Hepatocyte (in vitro differentiated cells): ENCODE results near the gene SSX4B. TPM values are rescaled to one million over a fixed set of nuclear protein-coding genes. Genes with fewer than 3 reads are reported as not detected.
"Not testable (repeated sequence)": the region's sequence is repeated elsewhere in the genome, so short reads cannot be mapped to it uniquely, and the experiment has no call there.

ENCODE experiments used
- DNase-seq: peaks from one replicate; pipeline ENCODE4 v3.0.0-alpha.2; 2016; ENCODE audit warnings: low spot score
- H2AFZ ChIP-seq: fragments of 200-600 bp; sonication (generic); 2 replicates; pipeline ENCODE4 v1.6.0; 2016; ENCODE audit warnings: antibody characterized with exemption, mild to moderate bottlenecking
- H3K27ac ChIP-seq: fragments of 200-600 bp; sonication (generic); 2 replicates; pipeline ENCODE4 v1.5.1; 2016; ENCODE audit warnings: mild to moderate bottlenecking
- H3K27me3 ChIP-seq: fragments of 200-600 bp; sonication (generic); 2 replicates; pipeline ENCODE4 v1.6.1; 2016
- H3K36me3 ChIP-seq: fragments of 200-600 bp; sonication (generic); replicated peaks from 2 replicates; pipeline ENCODE4 v1.5.1; 2016; ENCODE audit warnings: low read depth; ENCODE audit not compliant: insufficient read depth
- H3K4me1 ChIP-seq: fragments of 200-600 bp; sonication (generic); 2 replicates; pipeline ENCODE4 v1.5.1; 2016; ENCODE audit warnings: mild to moderate bottlenecking, moderate library complexity; ENCODE audit not compliant: insufficient read depth
- H3K4me2 ChIP-seq: fragments of 200-600 bp; sonication (generic); 2 replicates; pipeline ENCODE4 v1.6.0; 2016
- H3K4me3 ChIP-seq: fragments of 200-600 bp; sonication (generic); 2 replicates; pipeline ENCODE4 v1.5.1; 2016; ENCODE audit warnings: mild to moderate bottlenecking
- H3K79me2 ChIP-seq: fragments of 200-600 bp; sonication (generic); 2 replicates; pipeline ENCODE4 v1.6.0; 2017; ENCODE audit warnings: mild to moderate bottlenecking
- H3K9me2 ChIP-seq: fragments of 200-600 bp; sonication (generic); replicated peaks from 2 replicates; pipeline ENCODE4 v1.6.0; 2017; ENCODE audit warnings: mild to moderate bottlenecking; ENCODE audit not compliant: insufficient read depth
- H3K9me3 ChIP-seq: fragments of 200-600 bp; sonication (generic); 2 replicates; pipeline ENCODE4 v1.5.1; 2016; ENCODE audit warnings: low read depth, mild to moderate bottlenecking
- H4K20me1 ChIP-seq: fragments of 200-600 bp; sonication (generic); 2 replicates; pipeline ENCODE4 v1.6.0; 2016; ENCODE audit warnings: mild to moderate bottlenecking; ENCODE audit not compliant: insufficient read depth, poor library complexity, severe bottlenecking
- WGBS: methylation state at CpG from one replicate; pipeline ENCODE4 v1.1.6; 2016; ENCODE audit warnings: low lambda C conversion rate; ENCODE audit errors: missing lambda C conversion rate; 5-methylcytosine and 5-hydroxymethylcytosine counted together
- polyA plus RNA-seq: library from polyadenylated mRNA; unstranded; fragments of >200 nt; fragmentation: Nextera tagmentation; extraction: Ambion mirVana; gene quantifications from 2 replicates; pipeline ENCODE4 v1.2.1, GENCODE V29; 2016
- total RNA-seq: library from RNA; depleted of rRNA; stranded (reverse); fragments of >200 nt; gene quantifications from 2 replicates; pipeline ENCODE4 v1.2.3, GENCODE V29; 2014

Gene SSX4B
- total and polyA plus RNA-seq, 2 experiments from 2014 or later = not detected

- not testable (repeated sequence) for H3K27me3 ChIP-seq, H3K4me2 ChIP-seq, H4K20me1 ChIP-seq, H3K79me2 ChIP-seq, H2AFZ ChIP-seq, H3K9me3 ChIP-seq, H3K27ac ChIP-seq, H3K36me3 ChIP-seq, H3K4me3 ChIP-seq, H3K9me2 ChIP-seq, DNase-seq, H3K4me1 ChIP-seq
- 79% methylated on average over 13 of the region's 13 CpGs for WGBS
These were observed 22.0 kb upstream of the SSX4B start for GRCh38 chrX:48433713-48434112.

DNA sequence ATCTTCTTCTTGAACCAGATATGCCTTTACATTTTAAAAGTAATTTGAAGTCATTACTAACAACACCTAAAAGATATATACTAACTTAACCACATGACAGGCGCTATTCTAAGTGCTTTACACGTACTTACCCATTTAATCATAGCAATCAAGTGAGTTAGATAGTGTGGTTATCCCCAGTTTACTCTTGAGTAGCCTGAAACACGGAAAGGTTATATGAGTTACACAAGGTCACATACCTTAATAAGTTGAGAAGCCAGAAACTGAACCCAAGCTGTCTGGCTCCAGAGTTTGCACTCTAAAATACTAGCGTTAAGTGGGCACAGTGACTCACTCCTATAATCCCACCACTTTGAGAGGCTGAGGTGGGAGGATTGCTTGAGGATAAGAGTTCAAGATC lies 18.4 kb upstream of the SSX4B start:
- H3K36me3 ChIP-seq, H3K9me3 ChIP-seq, H3K79me2 ChIP-seq, DNase-seq, H3K9me2 ChIP-seq, H3K27me3 ChIP-seq, H3K4me2 ChIP-seq, H4K20me1 ChIP-seq, H3K27ac ChIP-seq, H2AFZ ChIP-seq, H3K4me1 ChIP-seq, H3K4me3 ChIP-seq: not testable (repeated sequence)
- 33% methylated on average over 4 of the region's 4 CpGs for WGBS

DNA sequence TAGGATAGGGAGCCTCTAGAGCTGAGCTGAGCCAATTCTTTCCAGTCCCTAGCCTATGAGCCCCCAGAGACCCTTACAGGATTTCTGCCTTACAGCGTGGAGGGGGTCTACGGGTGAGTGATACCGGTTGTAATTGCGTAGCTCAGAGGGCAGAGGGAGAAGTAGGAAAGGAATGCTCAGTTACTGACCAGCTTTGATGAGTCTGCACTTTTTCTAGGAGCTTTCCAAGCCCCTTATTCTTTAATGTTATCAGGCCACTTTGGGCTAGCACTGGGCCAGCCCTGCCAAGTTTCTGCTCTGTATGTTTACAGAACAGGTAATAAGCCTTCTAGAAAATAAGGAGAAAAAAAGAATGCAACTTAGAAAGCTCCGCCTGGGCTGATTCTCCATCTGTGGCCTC lies 17.8 kb upstream of the SSX4B start:
- H2AFZ ChIP-seq, H4K20me1 ChIP-seq, H3K36me3 ChIP-seq, H3K79me2 ChIP-seq, H3K4me1 ChIP-seq, DNase-seq, H3K9me2 ChIP-seq, H3K27me3 ChIP-seq, H3K27ac ChIP-seq, H3K9me3 ChIP-seq, H3K4me2 ChIP-seq, H3K4me3 ChIP-seq: not testable (repeated sequence)
- WGBS = 65% methylated on average over 5 of the region's 5 CpGs

- DNase-seq = not testable (repeated sequence)
- WGBS = no CpG with 5 or more reads among the region's 12 CpGs
These were observed 15.4 kb upstream of the SSX4B start for GRCh38 chrX:48427027-48427716.

GRCh38 chrX:48397825-48398224 lies 13.9 kb downstream of the SSX4B start:
- not testable (repeated sequence) for H3K79me2 ChIP-seq, H3K9me2 ChIP-seq, H3K27me3 ChIP-seq, H3K9me3 ChIP-seq, H2AFZ ChIP-seq, DNase-seq, H3K4me2 ChIP-seq, H4K20me1 ChIP-seq, H3K36me3 ChIP-seq, H3K4me1 ChIP-seq, H3K4me3 ChIP-seq, H3K27ac ChIP-seq
- WGBS = 38% methylated on average over 1 of the region's 1 CpG

More at GRCh38 chrX:48427027-48427716, 15.4 kb upstream of the SSX4B start:
- H3K27ac ChIP-seq, H3K27me3 ChIP-seq, H3K4me3 ChIP-seq, H2AFZ ChIP-seq, H3K36me3 ChIP-seq, H4K20me1 ChIP-seq, H3K4me2 ChIP-seq, H3K79me2 ChIP-seq, H3K9me2 ChIP-seq, H3K9me3 ChIP-seq, H3K4me1 ChIP-seq: not testable (repeated sequence)

GRCh38 chrX:48396931-48397330 lies 14.8 kb downstream of the SSX4B start:
- not testable (repeated sequence) for H3K4me2 ChIP-seq
- WGBS = 62% methylated on average over 2 of the region's 2 CpGs

DNA sequence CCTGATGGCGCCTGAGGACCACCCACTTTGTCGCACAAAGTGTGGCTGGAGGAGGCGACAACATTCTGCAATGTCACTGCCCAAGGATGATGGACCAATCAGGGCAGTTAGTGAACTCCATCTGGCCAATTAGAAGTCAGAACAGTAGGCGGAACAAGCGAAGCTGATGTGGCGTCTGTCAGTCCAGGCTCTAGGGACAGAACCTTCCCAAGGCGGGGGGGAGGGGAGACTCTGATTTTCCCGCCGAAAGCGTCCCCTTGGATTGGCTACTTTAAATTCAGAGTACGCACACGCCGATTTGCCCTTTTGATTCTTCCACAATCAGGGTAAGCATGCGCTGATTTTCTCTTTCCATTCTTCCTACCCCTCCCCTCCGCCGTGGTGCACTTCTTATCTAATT lies 28.5 kb downstream of the SSX4B start, which contains the start of gene SSX4:
Gene SSX4, plus strand, starts transcription at position 301 of the 400 bp plus-strand sequence. CDS start 515 bp downstream, outside the sequence.
- not testable (repeated sequence) for H3K27me3 ChIP-seq, H3K4me2 ChIP-seq, H3K9me2 ChIP-seq, H3K4me1 ChIP-seq, H3K36me3 ChIP-seq, H3K9me3 ChIP-seq, H4K20me1 ChIP-seq, H3K4me3 ChIP-seq, H3K27ac ChIP-seq, H2AFZ ChIP-seq, H3K79me2 ChIP-seq, DNase-seq
- no CpG with 5 or more reads among the region's 16 CpGs for WGBS

More at GRCh38 chrX:48396931-48397330, 14.8 kb downstream of the SSX4B start:
- not testable (repeated sequence) for H3K79me2 ChIP-seq, H3K4me1 ChIP-seq, H3K27me3 ChIP-seq, H3K36me3 ChIP-seq, H3K9me2 ChIP-seq, H4K20me1 ChIP-seq, H3K27ac ChIP-seq, DNase-seq, H3K4me3 ChIP-seq, H2AFZ ChIP-seq, H3K9me3 ChIP-seq

GRCh38 chrX:48370408-48370807 lies 41.4 kb downstream of the SSX4B start:
- not testable (repeated sequence) for H3K36me3 ChIP-seq, H3K9me3 ChIP-seq, H3K27ac ChIP-seq, H3K4me1 ChIP-seq, H4K20me1 ChIP-seq, H2AFZ ChIP-seq, H3K4me2 ChIP-seq, H3K79me2 ChIP-seq, H3K9me2 ChIP-seq, H3K27me3 ChIP-seq, H3K4me3 ChIP-seq, DNase-seq
- no CpG with 5 or more reads among the region's 8 CpGs for WGBS

GRCh38 chrX:48367717-48368408 lies 43.9 kb downstream of the SSX4B start:
- DNase-seq, H3K9me3 ChIP-seq, H3K36me3 ChIP-seq, H3K4me1 ChIP-seq, H3K27me3 ChIP-seq, H3K4me3 ChIP-seq, H2AFZ ChIP-seq, H3K79me2 ChIP-seq, H4K20me1 ChIP-seq, H3K9me2 ChIP-seq, H3K27ac ChIP-seq, H3K4me2 ChIP-seq: not testable (repeated sequence)
- WGBS = no CpG with 5 or more reads among the region's 12 CpGs
